RWPE2 (cell line): ENCODE data around the gene USP2.
"Not testable (repeated sequence)": the region's sequence is repeated elsewhere in the genome, so short reads cannot be mapped to it uniquely, and the experiment has no call there.

Experiments used
- ATAC-seq: fragments of 200-7000 bp; cut with Tn5 transposase; 3 replicates; pipeline ENCODE4 v1.9.1; 2021; ENCODE audit warnings: low read depth
- DNase-seq: peaks from one replicate; pipeline ENCODE4 v3.0.0-alpha.2; 2020; ENCODE audit warnings: low spot score
- H3K27ac ChIP-seq: fragments of 450-650 bp; 2 replicates; pipeline ENCODE4 v1.5.1; 2017; ENCODE audit warnings: mild to moderate bottlenecking; ENCODE audit not compliant: poor library complexity, severe bottlenecking
- H3K27me3 ChIP-seq: fragments of 250-450 bp; sonication (Bioruptor Pico); 2 replicates; pipeline ENCODE4 v1.5.1; 2021; ENCODE audit warnings: mild to moderate bottlenecking, moderate library complexity; ENCODE audit not compliant: insufficient read depth, poor library complexity, severe bottlenecking
- H3K36me3 ChIP-seq: fragments of 250-450 bp; sonication (Bioruptor Pico); 2 replicates; pipeline ENCODE4 v1.5.1; 2020; ENCODE audit warnings: low read depth, mild to moderate bottlenecking, moderate library complexity
- H3K4me1 ChIP-seq: fragments of 250-450 bp; sonication (Bioruptor Pico); 2 replicates; pipeline ENCODE4 v1.5.1; 2021; ENCODE audit warnings: mild to moderate bottlenecking, moderate library complexity; ENCODE audit not compliant: insufficient read depth, poor library complexity, severe bottlenecking
- H3K4me3 ChIP-seq: fragments of 250-450 bp; sonication (Bioruptor Pico); 2 replicates; pipeline ENCODE4 v1.5.1; 2021; ENCODE audit warnings: mild to moderate bottlenecking, moderate library complexity; ENCODE audit not compliant: severe bottlenecking
- H3K9me3 ChIP-seq: fragments of 250-450 bp; sonication (Bioruptor Pico); 2 replicates; pipeline ENCODE4 v1.5.1; 2021; ENCODE audit warnings: mild to moderate bottlenecking, moderate library complexity; ENCODE audit not compliant: severe bottlenecking
- TF ChIP-seq, protein P1 (sequence below): fragments of 450-650 bp; IDR thresholded peaks from one replicate; pipeline ENCODE4 v1.5.1; 2017; ENCODE audit warnings: mild to moderate bottlenecking, moderate library complexity; ENCODE audit not compliant: poor library complexity, severe bottlenecking

USP2 gene

DNA sequence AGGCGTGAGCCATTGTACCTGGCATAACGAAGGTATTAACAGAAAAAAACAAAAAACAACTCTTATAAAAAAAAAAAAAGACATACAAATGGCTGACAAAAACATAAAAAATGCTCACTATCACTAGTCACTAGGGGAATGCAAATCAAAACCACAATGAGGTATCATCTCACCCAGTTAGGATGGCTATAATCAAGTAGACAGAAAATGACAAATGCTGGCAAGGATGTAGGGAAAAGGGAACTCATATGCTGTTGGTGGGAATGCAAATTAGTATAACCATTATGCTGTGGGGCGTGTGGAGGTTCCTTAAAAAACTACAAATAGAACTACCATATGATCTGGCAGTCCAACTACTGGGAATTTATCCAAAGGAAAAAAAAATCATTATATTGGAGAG lies 24.5 kb upstream of the USP2 start:
- ATAC-seq, result no peak
- DNase-seq, result no peak
- Histone ChIP-seq H3K4me3 (no peak overlapping the region), H3K4me1 (no peaks in the 10 kb centered on the region), H3K27me3 (no peaks in the 10 kb centered on the region), H3K36me3 (no peaks in the 10 kb centered on the region), H3K9me3 (no peaks in the 10 kb centered on the region), H3K27ac (no peak overlapping the region)
- TF ChIP-seq, protein P1, sequence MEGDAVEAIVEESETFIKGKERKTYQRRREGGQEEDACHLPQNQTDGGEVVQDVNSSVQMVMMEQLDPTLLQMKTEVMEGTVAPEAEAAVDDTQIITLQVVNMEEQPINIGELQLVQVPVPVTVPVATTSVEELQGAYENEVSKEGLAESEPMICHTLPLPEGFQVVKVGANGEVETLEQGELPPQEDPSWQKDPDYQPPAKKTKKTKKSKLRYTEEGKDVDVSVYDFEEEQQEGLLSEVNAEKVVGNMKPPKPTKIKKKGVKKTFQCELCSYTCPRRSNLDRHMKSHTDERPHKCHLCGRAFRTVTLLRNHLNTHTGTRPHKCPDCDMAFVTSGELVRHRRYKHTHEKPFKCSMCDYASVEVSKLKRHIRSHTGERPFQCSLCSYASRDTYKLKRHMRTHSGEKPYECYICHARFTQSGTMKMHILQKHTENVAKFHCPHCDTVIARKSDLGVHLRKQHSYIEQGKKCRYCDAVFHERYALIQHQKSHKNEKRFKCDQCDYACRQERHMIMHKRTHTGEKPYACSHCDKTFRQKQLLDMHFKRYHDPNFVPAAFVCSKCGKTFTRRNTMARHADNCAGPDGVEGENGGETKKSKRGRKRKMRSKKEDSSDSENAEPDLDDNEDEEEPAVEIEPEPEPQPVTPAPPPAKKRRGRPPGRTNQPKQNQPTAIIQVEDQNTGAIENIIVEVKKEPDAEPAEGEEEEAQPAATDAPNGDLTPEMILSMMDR, result no peak

DNA sequence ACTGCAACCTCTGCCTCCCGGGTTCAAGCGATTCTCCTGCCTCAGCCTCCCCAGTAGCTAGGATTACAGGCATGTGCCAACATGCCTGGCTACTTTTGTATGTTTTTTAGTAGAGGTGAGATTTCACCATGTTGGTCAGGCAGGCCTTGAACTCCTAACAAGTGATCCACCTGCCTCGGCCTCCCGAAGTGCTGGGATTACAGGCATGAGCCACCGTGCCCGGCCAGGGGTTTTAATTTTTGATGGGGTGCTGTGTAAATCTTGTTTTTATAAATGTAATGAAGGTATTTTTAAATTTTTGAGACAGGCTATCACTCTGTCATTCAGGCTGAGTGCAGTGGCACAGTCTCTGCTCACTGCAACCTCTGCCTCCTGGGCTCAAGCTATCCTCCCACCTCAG lies 24.0 kb upstream of the USP2 start:
- not testable (repeated sequence) for H3K4me1 ChIP-seq, H3K9me3 ChIP-seq, H3K27ac ChIP-seq, ATAC-seq, H3K4me3 ChIP-seq, DNase-seq, H3K36me3 ChIP-seq, H3K27me3 ChIP-seq

DNA sequence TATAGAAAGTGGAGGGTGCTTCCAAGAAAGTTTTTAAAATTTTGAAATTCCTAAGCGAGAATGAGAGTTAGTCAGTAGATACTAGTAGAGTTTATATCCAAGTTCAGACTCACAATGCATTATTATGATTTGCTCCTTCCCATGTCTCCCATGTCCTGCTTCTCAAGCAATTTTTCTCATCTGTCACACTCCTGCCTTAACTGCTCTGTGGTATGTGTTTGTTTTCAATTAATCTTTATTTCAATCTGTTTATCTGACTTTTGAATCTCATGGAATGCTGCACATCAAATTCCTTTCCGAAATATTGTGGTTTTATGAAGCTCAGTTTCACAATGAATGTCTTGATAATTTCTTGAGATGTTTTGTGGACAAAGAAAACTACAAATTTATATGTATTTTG lies 23.4 kb upstream of the USP2 start:
- TF ChIP-seq, protein P1, result no peak
- no peaks in the 10 kb centered on the region for H3K27me3 ChIP-seq
- ATAC-seq, result no peak

DNA sequence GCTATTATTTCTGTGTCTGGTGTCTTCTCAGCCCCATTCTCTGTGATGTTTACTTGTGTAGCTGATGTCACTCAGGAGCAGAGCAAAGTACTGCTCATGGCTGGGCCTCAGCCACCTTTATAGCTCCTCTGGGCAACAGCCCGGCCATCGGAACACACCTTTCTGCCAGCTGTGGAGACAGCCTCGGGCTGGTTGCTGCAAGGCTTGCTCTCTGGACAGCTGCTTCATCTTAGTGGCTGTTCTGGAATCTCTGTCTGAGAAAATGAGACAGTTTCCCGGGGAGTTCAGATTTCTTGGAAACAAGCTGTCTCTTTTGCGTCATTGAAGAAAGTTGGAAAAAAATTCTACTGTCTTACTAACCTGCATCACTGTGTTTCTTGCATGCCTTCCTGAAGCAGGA lies 21.5 kb upstream of the USP2 start:
- Histone ChIP-seq H3K27me3 (no peaks in the 10 kb centered on the region), H3K9me3 (peaks cover 3% of the 10 kb centered on the region), H3K36me3 (no peaks in the 10 kb centered on the region), H3K27ac (no peak overlapping the region), H3K4me1 (no peaks in the 10 kb centered on the region), H3K4me3 (no peak overlapping the region)
- TF ChIP-seq, protein P1, result no peak
- DNase-seq, result no peak
- ATAC-seq, result no peak

More for the DNA sequence above, 23.4 kb upstream of the USP2 start:
- Histone ChIP-seq H3K36me3 (no peaks in the 10 kb centered on the region), H3K4me1 (no peaks in the 10 kb centered on the region), H3K4me3 (no peak overlapping the region), H3K27ac (no peak overlapping the region), H3K9me3 (peaks cover 3% of the 10 kb centered on the region)
- no peak for DNase-seq

DNA sequence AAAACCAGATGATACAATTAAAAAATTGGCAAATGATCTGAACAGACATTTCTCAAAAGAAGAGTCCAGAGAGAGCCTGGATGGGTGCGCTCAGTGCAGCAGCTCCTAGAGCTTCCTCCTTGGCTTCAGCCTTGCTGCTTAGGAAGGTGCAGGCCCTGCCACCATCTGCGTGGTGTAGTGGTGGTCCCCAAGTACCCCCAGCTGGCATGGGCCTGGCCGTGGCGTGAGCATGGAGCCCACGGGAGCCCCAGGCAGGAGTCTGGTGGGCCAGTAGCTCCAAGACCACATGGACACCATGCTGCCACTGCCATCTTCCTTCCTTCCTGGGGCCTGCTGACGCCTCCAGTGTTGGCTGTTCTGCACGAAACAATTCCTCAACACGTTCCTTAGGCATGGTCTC lies 21.0 kb upstream of the USP2 start:
- no peaks in the 10 kb centered on the region for H3K27me3 ChIP-seq
- DNase-seq (no peak), ATAC-seq (no peak)
- TF ChIP-seq, protein P1, result no peak
- H3K27ac ChIP-seq, result no peak overlapping the region
- no peaks in the 10 kb centered on the region for H3K36me3 ChIP-seq
- no peak overlapping the region for H3K4me3 ChIP-seq
- no peaks in the 10 kb centered on the region for H3K4me1 ChIP-seq
- peaks cover 5% of the 10 kb centered on the region for H3K9me3 ChIP-seq
